ENCODE data around the gene SAPCD1.

The SAPCD1 gene

GRCh38 chr6:31736021-31736767 lies 26.3 kb upstream of the SAPCD1 start, which contains the start of gene CLIC1:
Gene CLIC1, minus strand, starts transcription at chr6:31736530. Its CDS starts 230 bp downstream, at chr6:31736300.
- H3K4me1 Mint-ChIP-seq (ENCODE audit: low read depth), result peaks cover 49% of the 10 kb centered on the region
- DNase-seq (ENCODE audit: low spot score), result peak; percentile 83
- no peaks in the 10 kb centered on the region for H3K9me3 Mint-ChIP-seq
- H3K27me3 Mint-ChIP-seq (ENCODE audit: low read depth), result no peaks in the 10 kb centered on the region
- H3K4me3 Mint-ChIP-seq, result peak within 1 kb of the TSS; percentile 95
- H3K27ac Mint-ChIP-seq, result peak within 1 kb of the TSS; percentile 97
- H3K36me3 Mint-ChIP-seq (ENCODE audit: low read depth), result peaks cover 48% of the 10 kb centered on the region

DNA sequence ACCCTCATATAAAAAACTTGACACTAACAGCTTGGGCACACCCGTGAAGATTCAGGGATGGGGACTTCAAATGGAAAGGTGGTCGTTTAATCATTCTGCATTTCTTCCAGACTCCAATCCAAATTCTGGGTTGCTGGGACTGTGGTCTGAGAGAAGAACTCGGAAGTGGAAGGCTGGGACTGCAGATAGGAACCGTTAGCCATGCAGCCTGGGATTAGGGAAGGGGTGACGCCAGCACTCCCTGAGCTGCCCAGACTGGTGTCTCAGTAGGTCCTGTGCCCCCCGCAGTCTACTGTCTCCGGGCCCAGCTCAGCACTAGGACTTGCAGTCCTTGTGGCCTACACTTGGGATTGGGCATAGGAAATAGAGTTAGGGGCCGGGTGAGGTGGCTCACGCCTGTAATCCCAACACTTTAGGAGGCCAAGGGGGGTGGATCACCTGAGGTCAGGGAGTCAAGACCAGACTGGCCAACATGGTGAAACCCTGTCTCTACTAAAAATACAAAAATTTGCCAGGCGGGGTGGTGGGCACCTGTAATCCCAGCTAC lies 25.6 kb upstream of the SAPCD1 start:
- peaks cover 49% of the 10 kb centered on the region for H3K36me3 Mint-ChIP-seq (ENCODE audit: low read depth)
- DNase-seq (ENCODE audit: low spot score), result no peak
- peaks cover 53% of the 10 kb centered on the region for H3K4me1 Mint-ChIP-seq (ENCODE audit: low read depth)
- no peaks in the 10 kb centered on the region for H3K9me3 Mint-ChIP-seq
- peak overlapping the region; percentile 97 for H3K27ac Mint-ChIP-seq
- no peaks in the 10 kb centered on the region for H3K27me3 Mint-ChIP-seq (ENCODE audit: low read depth)
- H3K4me3 Mint-ChIP-seq, result peak overlapping the region; percentile 95

DNA sequence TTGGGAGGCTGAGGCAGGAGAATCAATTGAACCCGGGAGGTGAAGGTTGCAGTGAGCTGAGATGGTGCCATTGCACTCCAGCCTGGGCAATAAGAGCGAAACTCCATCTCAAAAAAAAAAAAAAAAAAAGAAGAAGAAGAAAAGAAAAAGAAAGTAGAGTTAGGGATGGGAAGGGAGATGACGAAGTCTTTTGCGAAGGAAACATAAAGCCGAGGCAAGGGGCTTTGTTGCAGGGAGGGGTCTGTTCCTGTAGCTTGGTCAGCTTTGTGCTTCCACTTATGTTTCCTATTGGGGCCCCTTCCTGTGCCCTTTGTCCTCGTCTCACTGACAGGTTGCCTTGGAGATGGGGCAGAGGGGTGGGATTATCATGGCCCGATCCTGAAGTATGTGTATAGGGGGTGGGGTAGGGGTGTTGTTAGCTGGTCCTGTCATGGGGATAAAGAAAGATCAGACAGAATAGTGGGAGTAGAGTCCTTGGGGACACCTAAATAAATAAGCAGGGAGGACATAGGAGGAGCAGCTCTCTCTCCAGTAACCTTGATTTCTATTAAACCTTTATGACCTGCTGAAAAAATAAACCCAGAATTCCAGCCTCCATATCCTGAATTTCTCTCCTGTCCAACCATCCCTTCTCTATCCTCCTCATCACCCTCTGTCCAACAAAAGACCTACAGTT lies 25.0 kb upstream of the SAPCD1 start:
- H3K36me3 Mint-ChIP-seq (ENCODE audit: low read depth), result peaks cover 44% of the 10 kb centered on the region
- DNase-seq (ENCODE audit: low spot score), result peak; percentile 8
- no peaks in the 10 kb centered on the region for H3K9me3 Mint-ChIP-seq
- H3K4me3 Mint-ChIP-seq, result peak overlapping the region; percentile 95
- H3K27me3 Mint-ChIP-seq (ENCODE audit: low read depth), result no peaks in the 10 kb centered on the region
- H3K27ac Mint-ChIP-seq, result peak overlapping the region; percentile 97
- H3K4me1 Mint-ChIP-seq (ENCODE audit: low read depth), result peaks cover 54% of the 10 kb centered on the region

GRCh38 chr6:31737991-31738979 lies 24.2 kb upstream of the SAPCD1 start:
- Mint-ChIP-seq H3K4me1 (ENCODE audit: low read depth) (peaks cover 54% of the 10 kb centered on the region), H3K27me3 (ENCODE audit: low read depth) (no peaks in the 10 kb centered on the region), H3K27ac (peak overlapping the region; percentile 97), H3K4me3 (peak overlapping the region; percentile 95), H3K9me3 (no peaks in the 10 kb centered on the region), H3K36me3 (ENCODE audit: low read depth) (peaks cover 44% of the 10 kb centered on the region)
- DNase-seq (ENCODE audit: low spot score), result peak; percentile 71

GRCh38 chr6:31739639-31740396 lies 22.6 kb upstream of the SAPCD1 start, which contains the start of gene MSH5:
Gene MSH5, plus strand, starts transcription at chr6:31740005. Its CDS starts 462 bp downstream, at chr6:31740467.
- H3K27me3 Mint-ChIP-seq (ENCODE audit: low read depth), result no peaks in the 10 kb centered on the region
- peaks cover 49% of the 10 kb centered on the region for H3K4me1 Mint-ChIP-seq (ENCODE audit: low read depth)
- H3K36me3 Mint-ChIP-seq (ENCODE audit: low read depth), result peaks cover 37% of the 10 kb centered on the region
- no peaks in the 10 kb centered on the region for H3K9me3 Mint-ChIP-seq
- peak; percentile 98 for DNase-seq (ENCODE audit: low spot score)
- H3K27ac Mint-ChIP-seq, result peak within 1 kb of the TSS; percentile 97
- H3K4me3 Mint-ChIP-seq, result peak within 1 kb of the TSS; percentile 95

DNA sequence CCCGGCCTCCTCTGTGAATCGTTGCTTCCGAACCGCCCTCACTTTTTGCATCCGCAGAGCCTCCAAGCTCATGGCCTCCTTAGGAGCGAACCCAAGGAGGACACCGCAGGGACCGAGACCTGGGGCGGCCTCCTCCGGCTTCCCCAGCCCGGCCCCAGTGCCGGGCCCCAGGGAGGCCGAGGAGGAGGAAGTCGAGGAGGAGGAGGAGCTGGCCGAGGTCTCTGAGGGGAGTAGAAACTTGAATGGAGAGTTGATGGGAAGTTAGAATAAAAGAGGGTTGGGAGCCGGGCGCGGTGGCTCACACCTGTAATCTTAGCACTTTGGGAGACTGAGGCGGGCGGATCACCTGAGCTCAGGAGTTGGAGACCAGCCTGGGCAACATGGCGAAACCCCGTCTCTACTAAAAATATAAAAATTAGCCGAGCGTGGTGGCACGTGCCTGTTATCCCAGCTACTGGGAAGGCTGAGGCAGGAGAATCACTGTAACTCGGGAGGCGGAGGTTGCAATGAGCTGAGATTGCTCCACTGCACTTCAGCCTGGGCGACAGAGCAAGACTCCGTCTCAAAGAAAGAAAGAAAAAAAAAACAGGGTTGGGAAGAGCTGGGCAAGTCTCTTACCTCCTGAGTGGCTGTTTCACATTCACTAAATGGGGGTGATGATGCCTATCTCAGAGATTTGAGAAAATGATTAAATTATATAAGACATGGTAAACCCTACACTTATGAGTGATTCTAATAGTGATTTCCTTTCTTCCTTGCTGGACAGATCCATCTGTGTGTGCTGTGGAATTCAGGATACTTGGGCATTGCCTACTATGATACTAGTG lies 21.8 kb upstream of the SAPCD1 start:
- no peak for DNase-seq (ENCODE audit: low spot score)
- Mint-ChIP-seq H3K9me3 (no peaks in the 10 kb centered on the region), H3K27ac (peak overlapping the region; percentile 97), H3K27me3 (ENCODE audit: low read depth) (no peaks in the 10 kb centered on the region), H3K36me3 (ENCODE audit: low read depth) (peaks cover 34% of the 10 kb centered on the region), H3K4me3 (peak overlapping the region; percentile 95), H3K4me1 (ENCODE audit: low read depth) (peaks cover 49% of the 10 kb centered on the region)

DNA sequence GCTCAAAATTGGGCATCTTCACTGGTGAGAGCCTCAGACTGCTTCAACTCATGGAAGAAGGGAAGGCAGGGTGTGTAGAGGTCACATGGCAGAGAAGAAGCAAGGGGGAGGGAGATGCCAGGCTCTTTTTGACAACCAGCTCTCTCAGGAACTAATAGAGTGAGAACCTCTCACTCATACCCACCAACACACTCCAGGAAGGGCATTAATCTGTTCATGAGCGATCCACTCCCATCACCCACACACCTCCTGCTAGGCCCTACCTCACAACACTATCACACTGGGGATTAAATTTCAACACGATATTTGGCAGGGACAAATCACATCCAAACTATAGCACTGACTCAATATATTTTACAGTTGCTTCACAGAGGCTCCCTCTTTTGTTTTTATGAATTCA lies 20.6 kb upstream of the SAPCD1 start:
- Mint-ChIP-seq H3K9me3 (no peaks in the 10 kb centered on the region), H3K27me3 (ENCODE audit: low read depth) (no peaks in the 10 kb centered on the region), H3K4me3 (peak overlapping the region; percentile 95), H3K36me3 (ENCODE audit: low read depth) (peaks cover 30% of the 10 kb centered on the region), H3K4me1 (ENCODE audit: low read depth) (peaks cover 46% of the 10 kb centered on the region), H3K27ac (peak overlapping the region; percentile 77)
- DNase-seq (ENCODE audit: low spot score), result no peak

GRCh38 chr6:31742894-31743293 lies 19.6 kb upstream of the SAPCD1 start:
- H3K36me3 Mint-ChIP-seq (ENCODE audit: low read depth), result peaks cover 36% of the 10 kb centered on the region
- H3K27ac Mint-ChIP-seq, result peak overlapping the region; percentile 12
- H3K4me3 Mint-ChIP-seq, result no peak overlapping the region
- no peak for DNase-seq (ENCODE audit: low spot score)
- H3K9me3 Mint-ChIP-seq, result no peaks in the 10 kb centered on the region
- H3K27me3 Mint-ChIP-seq (ENCODE audit: low read depth), result no peaks in the 10 kb centered on the region
- H3K4me1 Mint-ChIP-seq (ENCODE audit: low read depth), result peaks cover 36% of the 10 kb centered on the region

- Mint-ChIP-seq H3K9me3 (no peaks in the 10 kb centered on the region), H3K4me3 (no peak overlapping the region), H3K4me1 (ENCODE audit: low read depth) (peaks cover 22% of the 10 kb centered on the region), H3K36me3 (ENCODE audit: low read depth) (peaks cover 42% of the 10 kb centered on the region), H3K27me3 (ENCODE audit: low read depth) (no peaks in the 10 kb centered on the region), H3K27ac (peak overlapping the region; percentile 9)
- no peak for DNase-seq (ENCODE audit: low spot score)
These were observed 18.0 kb upstream of the SAPCD1 start for GRCh38 chr6:31744422-31744821.

GRCh38 chr6:31749301-31750036 lies 13.0 kb upstream of the SAPCD1 start:
- H3K36me3 Mint-ChIP-seq (ENCODE audit: low read depth), result peaks cover 28% of the 10 kb centered on the region

GRCh38 chr6:31750411-31751022 lies 11.9 kb upstream of the SAPCD1 start:
- peaks cover 22% of the 10 kb centered on the region for H3K36me3 Mint-ChIP-seq (ENCODE audit: low read depth)
- no peak overlapping the region for H3K27ac Mint-ChIP-seq
- peaks cover 2% of the 10 kb centered on the region for H3K4me1 Mint-ChIP-seq (ENCODE audit: low read depth)
- no peak overlapping the region for H3K4me3 Mint-ChIP-seq
- no peak for DNase-seq (ENCODE audit: low spot score)
- H3K9me3 Mint-ChIP-seq, result no peaks in the 10 kb centered on the region
- H3K27me3 Mint-ChIP-seq (ENCODE audit: low read depth), result no peaks in the 10 kb centered on the region

More at GRCh38 chr6:31749301-31750036, 13.0 kb upstream of the SAPCD1 start:
- Mint-ChIP-seq H3K27me3 (ENCODE audit: low read depth) (no peaks in the 10 kb centered on the region), H3K4me1 (ENCODE audit: low read depth) (peaks cover 3% of the 10 kb centered on the region), H3K27ac (no peak overlapping the region), H3K9me3 (no peaks in the 10 kb centered on the region), H3K4me3 (no peak overlapping the region)
- no peak for DNase-seq (ENCODE audit: low spot score)
